GM20000 (cell line): ENCODE results near the gene CNIH2.

Source experiments
- DNase-seq: peaks from one replicate; pipeline ENCODE4 v3.0.0; 2012; ENCODE audit warnings: low spot score
- CTCF ChIP-seq: IDR thresholded peaks from 2 replicates; pipeline ENCODE4 v1.5.1; 2012; ENCODE audit warnings: mild to moderate bottlenecking, control low read depth; ENCODE audit errors: extremely low read depth, missing control alignments

The CNIH2 gene

GRCh38 chr11:66278363-66279091, 552 bp downstream of the CNIH2 start:
- peak; percentile 42 for DNase-seq
- TF ChIP-seq CTCF = no peak

GRCh38 chr11:66279092-66279734, 1.2 kb downstream of the CNIH2 start:
- DNase-seq = no peak
- TF ChIP-seq CTCF = no peak

GRCh38 chr11:66280428-66280827, 2.5 kb downstream of the CNIH2 start:
- no peak for DNase-seq

GRCh38 chr11:66281001-66281400, 3.0 kb downstream of the CNIH2 start:
- TF ChIP-seq CTCF = no peak
- DNase-seq = no peak

More at GRCh38 chr11:66280428-66280827, 2.5 kb downstream of the CNIH2 start:
- no peak for TF ChIP-seq CTCF

- DNase-seq = no peak
- no peak for TF ChIP-seq CTCF
Observed at GRCh38 chr11:66281776-66282467, 3.9 kb downstream of the CNIH2 start.

GRCh38 chr11:66282468-66283455, 4.8 kb downstream of the CNIH2 start:
- peak; percentile 94 for TF ChIP-seq CTCF

More at GRCh38 chr11:66282468-66283455, 4.8 kb downstream of the CNIH2 start:
- peak; percentile 99 for DNase-seq
